WTC11 (cell line): ENCODE measurements around the gene BAK1. TPM values are rescaled to one million over a fixed set of nuclear protein-coding genes. Genes with fewer than 3 reads are reported as not detected.

Source experiments
- ATAC-seq: fragments of 200-7000 bp; cut with Tn5 transposase; 2 replicates; pipeline ENCODE4 v1.10.0; 2021; ENCODE audit warnings: mild to moderate bottlenecking, moderate library complexity
- CTCF ChIA-PET: fragments of 300-600 bp; sonication (Branson Sonifier 250); formaldehyde crosslinking; loops from one replicate; lab custom pipeline; 2021; ENCODE audit warnings: antibody characterized with exemption; lab: Charles Lee
- POLR2A ChIA-PET: fragments of 350-600 bp; sonication (Branson Sonifier 250); formaldehyde crosslinking; loops from one replicate; lab custom pipeline; 2021; ENCODE audit warnings: antibody characterized with exemption; lab: Charles Lee
- DNase-seq: peaks from one replicate; pipeline ENCODE4 v3.0.0; 2021; ENCODE audit warnings: low spot score
- H3K27ac Mint-ChIP-seq: 2 replicates; pipeline ENCODE4 v1.8.0; 2021; ENCODE audit warnings: mixed read lengths
- H3K27me3 Mint-ChIP-seq: 2 replicates; pipeline ENCODE4 v1.8.0; 2021; ENCODE audit warnings: low read depth, mild to moderate bottlenecking, moderate library complexity, mixed read lengths
- H3K36me3 Mint-ChIP-seq: 2 replicates; pipeline ENCODE4 v1.8.0; 2021; ENCODE audit warnings: mixed read lengths
- H3K4me1 Mint-ChIP-seq: 2 replicates; pipeline ENCODE4 v1.8.0; 2022; ENCODE audit warnings: mixed read lengths
- H3K4me3 Mint-ChIP-seq: 2 replicates; pipeline ENCODE4 v1.8.0; 2021; ENCODE audit warnings: mild to moderate bottlenecking, moderate library complexity, mixed read lengths
- H3K9me3 Mint-ChIP-seq: 2 replicates; pipeline ENCODE4 v1.8.0; 2021; ENCODE audit warnings: mixed read lengths
- CTCF ChIP-seq: fragments of 200-600 bp; IDR thresholded peaks from 2 replicates; pipeline ENCODE4 v1.8.0; 2022; ENCODE audit warnings: antibody characterized with exemption
- ELF4 ChIP-seq: sonication (generic); formaldehyde crosslinking; IDR thresholded peaks from 2 replicates; pipeline ENCODE4 v1.8.1; 2022; ENCODE audit warnings: low read depth, mild to moderate bottlenecking, moderate library complexity, missing genetic modification reagents
- ETV6 ChIP-seq: sonication (generic); formaldehyde crosslinking; IDR thresholded peaks from 2 replicates; pipeline ENCODE4 v1.8.1; 2022; ENCODE audit warnings: mild to moderate bottlenecking, missing genetic modification reagents
- FOXP1 ChIP-seq: sonication (generic); formaldehyde crosslinking; IDR thresholded peaks from 2 replicates; pipeline ENCODE4 v1.8.0; 2022; ENCODE audit warnings: missing genetic modification reagents, mild to moderate bottlenecking, moderate library complexity, borderline replicate concordance
- GABPB1 ChIP-seq: sonication (generic); formaldehyde crosslinking; IDR thresholded peaks from 2 replicates; pipeline ENCODE4 v1.8.1; 2023; ENCODE audit warnings: mild to moderate bottlenecking, missing genetic modification reagents
- JAZF1 ChIP-seq: fragments of 250-450 bp; sonication (Bioruptor Pico); IDR thresholded peaks from 2 replicates; pipeline ENCODE4 v1.9.0; 2021; ENCODE audit warnings: moderate library complexity, mild to moderate bottlenecking, inconsistent platforms
- KAT7 ChIP-seq: sonication (generic); formaldehyde crosslinking; IDR thresholded peaks from 2 replicates; pipeline ENCODE4 v1.8.1; 2023; ENCODE audit warnings: missing genetic modification reagents, mild to moderate bottlenecking, borderline replicate concordance
- MLX ChIP-seq: sonication (generic); formaldehyde crosslinking; IDR thresholded peaks from 2 replicates; pipeline ENCODE4 v1.8.1; 2023; ENCODE audit warnings: mild to moderate bottlenecking, missing genetic modification reagents, moderate library complexity
- MXD4 ChIP-seq: fragments of 250-450 bp; sonication (Bioruptor Pico); IDR thresholded peaks from 2 replicates; pipeline ENCODE4 v1.8.0; 2021; ENCODE audit warnings: mild to moderate bottlenecking, moderate library complexity, borderline replicate concordance
- MYBL2 ChIP-seq: sonication (generic); formaldehyde crosslinking; IDR thresholded peaks from 2 replicates; pipeline ENCODE4 v1.8.1; 2023; ENCODE audit warnings: mild to moderate bottlenecking, moderate library complexity, missing genetic modification reagents
- NR3C1 ChIP-seq: sonication (generic); formaldehyde crosslinking; conservative IDR thresholded peaks from 2 replicates; pipeline ENCODE4 v1.8.1; 2023; ENCODE audit warnings: low read depth, mild to moderate bottlenecking, missing genetic modification reagents
- PRDM15 ChIP-seq: sonication (generic); formaldehyde crosslinking; IDR thresholded peaks from 2 replicates; pipeline ENCODE4 v1.8.0; 2022; ENCODE audit warnings: missing genetic modification reagents
- PREB ChIP-seq: sonication (generic); formaldehyde crosslinking; IDR thresholded peaks from 2 replicates; pipeline ENCODE4 v1.8.1; 2022; ENCODE audit warnings: mild to moderate bottlenecking, missing genetic modification reagents, moderate library complexity, borderline replicate concordance
- PRRX2 ChIP-seq: fragments of 250-450 bp; sonication (Bioruptor Pico); IDR thresholded peaks from 2 replicates; pipeline ENCODE4 v1.8.0; 2021; ENCODE audit warnings: mild to moderate bottlenecking
- RELA ChIP-seq: sonication (generic); formaldehyde crosslinking; IDR thresholded peaks from 2 replicates; pipeline ENCODE4 v1.8.1; 2022; ENCODE audit warnings: missing genetic modification reagents, mild to moderate bottlenecking, borderline replicate concordance
- ZMAT4 ChIP-seq: fragments of 250-450 bp; sonication (Bioruptor Pico); IDR thresholded peaks from 2 replicates; pipeline ENCODE4 v1.9.0; 2021; ENCODE audit warnings: mild to moderate bottlenecking
- ZNF232 ChIP-seq: sonication (generic); formaldehyde crosslinking; IDR thresholded peaks from 2 replicates; pipeline ENCODE4 v1.8.0; 2022; ENCODE audit warnings: mild to moderate bottlenecking, missing genetic modification reagents
- ZNF396 ChIP-seq: fragments of 250-450 bp; sonication (Bioruptor Pico); IDR thresholded peaks from 2 replicates; pipeline ENCODE4 v1.8.0; 2021; ENCODE audit warnings: mild to moderate bottlenecking, moderate library complexity, borderline replicate concordance
- ZNF512 ChIP-seq: sonication (generic); formaldehyde crosslinking; IDR thresholded peaks from 2 replicates; pipeline ENCODE4 v1.8.1; 2022; ENCODE audit warnings: missing genetic modification reagents, borderline replicate concordance
- ZNF532 ChIP-seq: fragments of 250-450 bp; sonication (Bioruptor Pico); IDR thresholded peaks from 2 replicates; pipeline ENCODE4 v1.9.0; 2021; ENCODE audit warnings: mild to moderate bottlenecking, borderline replicate concordance
- ZSCAN18 ChIP-seq: fragments of 250-450 bp; sonication (Bioruptor Pico); IDR thresholded peaks from 2 replicates; pipeline ENCODE4 v2.1.2; 2022; ENCODE audit warnings: mild to moderate bottlenecking, moderate library complexity
- total RNA-seq: library from RNA; stranded (reverse); gene quantifications from 3 replicates; pipeline ENCODE4 v1.2.3, GENCODE V29; 2021

Gene BAK1
- total RNA-seq, 1 experiment from 2014 or later: 40.5 TPM

- TF ChIP-seq ZSCAN18 (CRISPR knock-in tag): no peak
- TF ChIP-seq ETV6 (CRISPR knock-in tag): no peak
- no peak for TF ChIP-seq MLX (CRISPR knock-in tag)
- TF ChIP-seq, all 79 proteins: peak for 0
These were observed 20.7 kb upstream of the BAK1 start (continued) for GRCh38 chr6:33600761-33601160.

GRCh38 chr6:33599413-33599938 is 19.4 kb upstream of the BAK1 start:
- H3K27ac Mint-ChIP-seq: no peak overlapping the region; the same call in 1 of the 2 replicates
- TF ChIP-seq CTCF (no peak), ZNF232 (CRISPR knock-in tag) (no peak), MYBL2 (no peak), ELF4 (CRISPR knock-in tag) (no peak), PRDM15 (CRISPR knock-in tag) (no peak), KAT7 (CRISPR knock-in tag) (no peak), ZNF532 (CRISPR knock-in tag) (no peak), PRRX2 (no peak), ZMAT4 (CRISPR knock-in tag) (no peak), ZNF396 (CRISPR knock-in tag) (no peak), RELA (no peak), JAZF1 (CRISPR knock-in tag) (no peak), ZNF512 (CRISPR knock-in tag) (no peak), PREB (no peak), MXD4 (CRISPR knock-in tag) (no peak), FOXP1 (no peak), GABPB1 (CRISPR knock-in tag) (no peak), NR3C1 (no peak)
- POLR2A ChIA-PET: no interaction called here
- H3K9me3 Mint-ChIP-seq: no peaks in the 10 kb centered on the region
- H3K36me3 Mint-ChIP-seq: no peaks in the 10 kb centered on the region
- DNase-seq (no peak), ATAC-seq (no peak)
- H3K4me1 Mint-ChIP-seq: no peaks in the 10 kb centered on the region; the same call in 1 of the 2 replicates
- CTCF ChIA-PET: interaction anchor here (1.1 to 2.4 kb wide), 4 partner anchors 9 to 101 kb away, joined by 3 to 7 read pairs (median 4); no protein-coding TSS in a partner anchor
- H3K4me3 Mint-ChIP-seq: no peak overlapping the region
- H3K27me3 Mint-ChIP-seq: no peaks in the 10 kb centered on the region; the same call in 1 of the 2 replicates
